Calu3 (cell line): ENCODE results near the gene NRCAM. TPM values are rescaled to one million over a fixed set of nuclear protein-coding genes. Genes with fewer than 3 reads are reported as not detected.

ENCODE experiments used
- BruUV-seq: library from RNA; stranded (reverse); fragments of 400-500 nt; replicated peaks from 2 replicates; lab custom pipeline; 2021; lab: Mats Ljungman, UMichigan
- CTCF ChIA-PET: fragments of 300-600 bp; sonication (Branson Sonifier 250); formaldehyde crosslinking; loops from one replicate; lab custom pipeline; 2022; ENCODE audit warnings: antibody characterized with exemption; lab: Charles Lee
- DNase-seq: peaks from one replicate; pipeline ENCODE4 v3.0.0; 2022
- H3K27ac Mint-ChIP-seq: one replicate; pipeline ENCODE4 v1.8.0; 2022; ENCODE audit warnings: mixed read lengths; ENCODE audit not compliant: unreplicated experiment
- H3K27me3 Mint-ChIP-seq: one replicate; pipeline ENCODE4 v1.8.0; 2022; ENCODE audit warnings: mixed read lengths; ENCODE audit not compliant: unreplicated experiment
- H3K36me3 Mint-ChIP-seq: one replicate; pipeline ENCODE4 v1.8.0; 2022; ENCODE audit warnings: mild to moderate bottlenecking, moderate library complexity, mixed read lengths; ENCODE audit not compliant: insufficient read depth, unreplicated experiment
- H3K4me1 Mint-ChIP-seq: one replicate; pipeline ENCODE4 v1.8.0; 2022; ENCODE audit warnings: mild to moderate bottlenecking, low read depth, mixed read lengths; ENCODE audit not compliant: unreplicated experiment
- H3K4me3 Mint-ChIP-seq: one replicate; pipeline ENCODE4 v1.8.0; 2022; ENCODE audit warnings: mild to moderate bottlenecking, low read depth, moderate library complexity, mixed read lengths; ENCODE audit not compliant: unreplicated experiment
- H3K9me3 Mint-ChIP-seq: one replicate; pipeline ENCODE4 v1.8.0; 2022; ENCODE audit warnings: low read depth, mixed read lengths; ENCODE audit not compliant: unreplicated experiment
- intact Hi-C: fragments of 100-400 bp; cut with micrococcal nuclease; formaldehyde crosslinking; loops from one replicate; pipeline ENCODE4 v1.10.0; 2022; ENCODE audit not compliant: unreplicated experiment
- total RNA-seq: library from RNA; stranded (reverse); gene quantifications from 2 replicates; pipeline ENCODE4 v1.2.3, GENCODE V29; 2022
- TF ChIP-seq, protein P1 (sequence below): fragments of 200-600 bp; IDR thresholded peaks from one replicate; pipeline ENCODE4 v1.8.0; 2022; ENCODE audit warnings: antibody characterized with exemption; ENCODE audit not compliant: unreplicated experiment

The NRCAM gene
- total RNA-seq, 1 experiment from 2014 or later, result 15.0 TPM

- Mint-ChIP-seq H3K9me3 (no peaks in the 10 kb centered on the region), H3K27me3 (no peaks in the 10 kb centered on the region), H3K4me1 (no peaks in the 10 kb centered on the region), H3K27ac (no peak overlapping the region), H3K36me3 (no peaks in the 10 kb centered on the region), H3K4me3 (no peak overlapping the region)
- TF ChIP-seq, protein P1, sequence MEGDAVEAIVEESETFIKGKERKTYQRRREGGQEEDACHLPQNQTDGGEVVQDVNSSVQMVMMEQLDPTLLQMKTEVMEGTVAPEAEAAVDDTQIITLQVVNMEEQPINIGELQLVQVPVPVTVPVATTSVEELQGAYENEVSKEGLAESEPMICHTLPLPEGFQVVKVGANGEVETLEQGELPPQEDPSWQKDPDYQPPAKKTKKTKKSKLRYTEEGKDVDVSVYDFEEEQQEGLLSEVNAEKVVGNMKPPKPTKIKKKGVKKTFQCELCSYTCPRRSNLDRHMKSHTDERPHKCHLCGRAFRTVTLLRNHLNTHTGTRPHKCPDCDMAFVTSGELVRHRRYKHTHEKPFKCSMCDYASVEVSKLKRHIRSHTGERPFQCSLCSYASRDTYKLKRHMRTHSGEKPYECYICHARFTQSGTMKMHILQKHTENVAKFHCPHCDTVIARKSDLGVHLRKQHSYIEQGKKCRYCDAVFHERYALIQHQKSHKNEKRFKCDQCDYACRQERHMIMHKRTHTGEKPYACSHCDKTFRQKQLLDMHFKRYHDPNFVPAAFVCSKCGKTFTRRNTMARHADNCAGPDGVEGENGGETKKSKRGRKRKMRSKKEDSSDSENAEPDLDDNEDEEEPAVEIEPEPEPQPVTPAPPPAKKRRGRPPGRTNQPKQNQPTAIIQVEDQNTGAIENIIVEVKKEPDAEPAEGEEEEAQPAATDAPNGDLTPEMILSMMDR, result no peak
- BruUV-seq, result no TSS peak
- CTCF ChIA-PET, result no interaction called here
- intact Hi-C loops, result no loop called here
- no peak for DNase-seq
Measured at GRCh38 chr7:108101759-108102158, 354.5 kb downstream of the NRCAM start.

DNA sequence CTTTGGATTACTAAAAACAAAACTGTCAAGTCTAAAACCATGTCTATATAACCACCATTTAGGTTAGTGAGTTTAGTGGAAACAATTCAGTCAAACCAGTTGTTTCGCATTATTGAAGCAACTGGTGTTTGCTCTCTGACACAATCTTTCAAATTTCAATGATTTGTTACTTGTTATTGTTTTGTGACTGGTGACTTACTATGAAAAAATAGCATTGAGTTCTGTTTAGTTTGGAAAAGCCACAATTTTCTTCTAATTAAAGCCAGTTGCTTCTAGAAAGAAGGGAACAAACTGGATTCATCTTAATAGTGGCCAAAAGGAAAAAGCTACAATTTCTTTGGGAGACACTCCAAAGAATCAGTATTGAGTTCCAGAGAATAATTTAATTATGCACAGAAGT lies 356.5 kb downstream of the NRCAM start:
- Mint-ChIP-seq H3K4me1 (peaks cover 17% of the 10 kb centered on the region), H3K27me3 (no peaks in the 10 kb centered on the region), H3K9me3 (no peaks in the 10 kb centered on the region), H3K4me3 (no peak overlapping the region), H3K36me3 (no peaks in the 10 kb centered on the region), H3K27ac (no peak overlapping the region)
- DNase-seq, result no peak
- intact Hi-C loops, result loop anchor here (5.0 kb wide), 4 partner anchors 67 to 152 kb away; partner anchors contain the start of gene LAMB1
- CTCF ChIA-PET, result no interaction called here
- TF ChIP-seq, protein P1, result no peak
- BruUV-seq, result no TSS peak

DNA sequence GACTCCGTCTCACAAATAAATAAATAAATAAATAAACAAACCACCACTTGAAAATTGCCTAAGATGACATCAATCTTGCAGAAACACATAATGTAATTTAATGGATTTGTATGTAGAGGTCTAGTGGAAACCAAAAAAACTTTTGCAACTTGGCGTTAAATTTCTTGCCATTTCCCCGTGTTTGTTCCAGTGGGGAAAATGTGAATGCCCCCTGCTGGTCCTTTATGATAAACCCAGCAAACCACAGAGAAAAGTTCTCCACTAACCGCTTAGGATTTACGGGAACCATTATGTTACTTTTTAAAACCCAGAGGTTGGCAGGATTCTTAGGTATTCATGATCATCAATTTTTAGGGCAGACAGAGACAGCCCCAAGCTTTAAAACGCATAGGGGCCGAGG lies 358.5 kb downstream of the NRCAM start:
- CTCF ChIA-PET, result no interaction called here
- H3K9me3 Mint-ChIP-seq, result no peaks in the 10 kb centered on the region
- H3K27ac Mint-ChIP-seq, result no peak overlapping the region
- H3K4me1 Mint-ChIP-seq, result peaks cover 25% of the 10 kb centered on the region
- no peak overlapping the region for H3K4me3 Mint-ChIP-seq
- peak; percentile 34 for DNase-seq
- no peaks in the 10 kb centered on the region for H3K27me3 Mint-ChIP-seq
- TF ChIP-seq, protein P1, result peak; percentile 20
- H3K36me3 Mint-ChIP-seq, result no peaks in the 10 kb centered on the region
- intact Hi-C loops, result loop anchor here (5.0 kb wide), 4 partner anchors 65 to 150 kb away; partner anchors contain the start of gene LAMB1
- no TSS peak for BruUV-seq

Other genes starting within 250 kb of the NRCAM start
- gene PNPLA8, start 69.7 kb upstream of the NRCAM start, total RNA-seq, result 6.9 and 8.3 TPM in 2 replicates
- gene THAP5, start 113.3 kb upstream of the NRCAM start, total RNA-seq, result 15.8 and 18.3 TPM in 2 replicates
- gene DNAJB9, start 113.4 kb upstream of the NRCAM start, total RNA-seq, result 13.3 TPM in 2 replicates